Esophagus muscularis mucosa (tissue), 4 donors: ENCODE data around the gene WNT6.
A peak's percentile ranks its signal among the peaks of the same experiment; 100 is the strongest.

Experiments
- CTCF ChIP-seq, 3 experiments: fragments of 200-600 bp in 2 of 3; fragments of 450-650 bp in 1 of 3; sonication (generic) in 2 of 3; IDR thresholded peaks; one replicate each; pipeline ENCODE4 v1.5.1; 2017 to 2019; ENCODE audit warnings: antibody characterized with exemption in 3 of 3, mild to moderate bottlenecking in 2 of 3, moderate library complexity in 1 of 3
- EP300 ChIP-seq: sonication (generic); formaldehyde crosslinking; IDR thresholded peaks from one replicate; pipeline ENCODE4 v1.6.1; 2017; ENCODE audit warnings: antibody characterized with exemption
- POLR2A ChIP-seq: fragments of 450-650 bp; IDR thresholded peaks from one replicate; pipeline ENCODE4 v1.6.1; 2017; ENCODE audit warnings: antibody characterized with exemption, moderate library complexity, mild to moderate bottlenecking, low read depth
- POLR2AphosphoS5 ChIP-seq, 2 donors: sonication (generic); formaldehyde crosslinking; IDR thresholded peaks; one replicate each; pipeline ENCODE4 v1.6.1; 2017; ENCODE audit warnings: antibody characterized with exemption in 2 of 2

GRCh38 chr2:218831378-218831990, 28.1 kb upstream of the WNT6 start, which contains the start of gene PRKAG3:
- TF ChIP-seq CTCF (IDR thresholded peaks at IDR 0.05): no peak
- no peak for TF ChIP-seq EP300
- no peak for TF ChIP-seq POLR2AphosphoS5 (IDR thresholded peaks at IDR 0.05)
- peak; percentile 44 for TF ChIP-seq POLR2A
